Progenitor cell of endocrine pancreas (in vitro differentiated cells): ENCODE data around the gene LDB3. TPM values are rescaled to one million over a fixed set of nuclear protein-coding genes. Genes with fewer than 3 reads are reported as not detected.

Experiments
- DNase-seq: peaks from one replicate; pipeline ENCODE4 v3.0.0; 2021; ENCODE audit warnings: low spot score; ENCODE audit not compliant: unreplicated experiment
- H3K27ac Mint-ChIP-seq: 2 replicates; pipeline ENCODE4 v1.8.0; 2021; ENCODE audit warnings: mild to moderate bottlenecking, moderate library complexity, mixed read lengths
- H3K27me3 Mint-ChIP-seq: 2 replicates; pipeline ENCODE4 v1.8.0; 2021; ENCODE audit warnings: mixed read lengths
- H3K36me3 Mint-ChIP-seq: 2 replicates; pipeline ENCODE4 v1.8.0; 2022; ENCODE audit warnings: mixed read lengths; ENCODE audit not compliant: insufficient read depth
- H3K4me1 Mint-ChIP-seq: 2 replicates; pipeline ENCODE4 v1.8.0; 2021; ENCODE audit warnings: low read depth, mixed read lengths
- H3K4me3 Mint-ChIP-seq: 2 replicates; pipeline ENCODE4 v1.8.0; 2021; ENCODE audit warnings: low read depth, mild to moderate bottlenecking, moderate library complexity, mixed read lengths
- H3K9me3 Mint-ChIP-seq: 2 replicates; pipeline ENCODE4 v1.8.0; 2021; ENCODE audit warnings: low read depth, mixed read lengths
- CTCF ChIP-seq: fragments of 200-600 bp; sonication (generic); IDR thresholded peaks from one replicate; pipeline ENCODE4 v1.5.0; 2021; ENCODE audit warnings: antibody characterized with exemption, mild to moderate bottlenecking; ENCODE audit not compliant: unreplicated experiment
- total RNA-seq: library from RNA; stranded (reverse); gene quantifications from 2 replicates; pipeline ENCODE4 v1.2.1, GENCODE V29; 2021

Gene LDB3
- total RNA-seq, 1 donor from 2014 or later: 0.26 TPM

- no peaks in the 10 kb centered on the region for H3K36me3 Mint-ChIP-seq
These were observed 32.9 kb upstream of the LDB3 start for GRCh38 chr10:86635402-86635801.

GRCh38 chr10:86636311-86636710 lies 32.0 kb upstream of the LDB3 start:
- Mint-ChIP-seq H3K4me1 (peaks cover 5% of the 10 kb centered on the region), H3K27me3 (peaks cover 37% of the 10 kb centered on the region), H3K27ac (no peak overlapping the region), H3K36me3 (no peaks in the 10 kb centered on the region), H3K4me3 (no peak overlapping the region), H3K9me3 (no peaks in the 10 kb centered on the region)
- DNase-seq: no peak
- no peak for TF ChIP-seq CTCF

More at GRCh38 chr10:86635402-86635801, 32.9 kb upstream of the LDB3 start:
- no peak for DNase-seq
- H3K9me3 Mint-ChIP-seq: no peaks in the 10 kb centered on the region
- no peak overlapping the region for H3K4me3 Mint-ChIP-seq
- no peak for TF ChIP-seq CTCF
- H3K27ac Mint-ChIP-seq: no peak overlapping the region
- H3K4me1 Mint-ChIP-seq: peaks cover 5% of the 10 kb centered on the region
- peaks cover 43% of the 10 kb centered on the region for H3K27me3 Mint-ChIP-seq

- H3K27ac Mint-ChIP-seq: no peak overlapping the region
- DNase-seq: no peak
- peaks cover 16% of the 10 kb centered on the region for H3K4me1 Mint-ChIP-seq
- TF ChIP-seq CTCF: no peak
- no peaks in the 10 kb centered on the region for H3K36me3 Mint-ChIP-seq
- no peaks in the 10 kb centered on the region for H3K9me3 Mint-ChIP-seq
- H3K4me3 Mint-ChIP-seq: no peak overlapping the region
- peaks cover 3% of the 10 kb centered on the region for H3K27me3 Mint-ChIP-seq
These were observed 26.3 kb upstream of the LDB3 start for GRCh38 chr10:86642021-86642420.

DNA sequence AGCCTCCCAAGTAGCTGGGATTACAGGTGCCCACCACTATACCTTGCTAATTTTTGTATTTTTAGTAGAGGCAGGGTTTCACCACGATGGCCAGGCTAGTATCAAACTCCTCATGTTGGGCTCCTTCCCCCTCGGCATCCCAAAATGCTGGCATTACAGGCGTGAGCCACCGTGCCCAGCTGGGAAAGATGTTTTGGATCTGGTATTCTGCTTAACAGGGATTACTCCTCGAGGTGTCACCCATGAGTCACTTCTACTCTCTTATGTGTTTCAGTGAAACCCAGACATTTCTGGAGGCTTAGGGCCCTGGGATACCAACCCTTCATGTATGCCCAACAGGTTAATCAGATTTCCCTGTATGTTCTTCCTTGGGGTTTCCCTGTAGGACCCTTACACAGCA lies 25.8 kb upstream of the LDB3 start:
- H3K9me3 Mint-ChIP-seq: no peaks in the 10 kb centered on the region
- H3K27ac Mint-ChIP-seq: peak overlapping the region; percentile 49
- H3K4me1 Mint-ChIP-seq: peaks cover 17% of the 10 kb centered on the region
- TF ChIP-seq CTCF: no peak
- H3K27me3 Mint-ChIP-seq: no peaks in the 10 kb centered on the region
- H3K36me3 Mint-ChIP-seq: no peaks in the 10 kb centered on the region
- DNase-seq: no peak
- H3K4me3 Mint-ChIP-seq: no peak overlapping the region

GRCh38 chr10:86644152-86644793 lies 24.0 kb upstream of the LDB3 start:
- peaks cover 21% of the 10 kb centered on the region for H3K4me1 Mint-ChIP-seq
- H3K36me3 Mint-ChIP-seq: no peaks in the 10 kb centered on the region
- peak; percentile 21 for TF ChIP-seq CTCF
- no peaks in the 10 kb centered on the region for H3K9me3 Mint-ChIP-seq
- DNase-seq: no peak
- H3K4me3 Mint-ChIP-seq: no peak overlapping the region
- H3K27me3 Mint-ChIP-seq: no peaks in the 10 kb centered on the region
- H3K27ac Mint-ChIP-seq: no peak overlapping the region
